Activated CD8-positive, alpha-beta memory T cell treated with anti-CD3 and anti-CD28 coated beads, Interleukin-2, amount 50 U/mL, for 4 hours (primary cell): ENCODE results near the gene MRPS27.

Experiments used
- DNase-seq: peaks from one replicate; pipeline ENCODE4 v3.0.0-alpha.2; 2020

MRPS27 gene

GRCh38 chr5:72290356-72291133 lies 29.5 kb downstream of the MRPS27 start:
- no peak for DNase-seq

- no peak for DNase-seq
Observed at GRCh38 chr5:72288924-72289323, 31.1 kb downstream of the MRPS27 start.

- no peak for DNase-seq
Observed at GRCh38 chr5:72286798-72287197, 33.2 kb downstream of the MRPS27 start.

- no peak for DNase-seq
Observed at GRCh38 chr5:72285424-72285821, 34.6 kb downstream of the MRPS27 start.

GRCh38 chr5:72284559-72285423 lies 35.2 kb downstream of the MRPS27 start:
- no peak for DNase-seq

GRCh38 chr5:72283358-72283757 lies 36.7 kb downstream of the MRPS27 start:
- no peak for DNase-seq

GRCh38 chr5:72282878-72283277 lies 37.2 kb downstream of the MRPS27 start:
- no peak for DNase-seq

- no peak for DNase-seq
Observed at GRCh38 chr5:72281764-72282499, 38.1 kb downstream of the MRPS27 start.

GRCh38 chr5:72281430-72281763 lies 38.6 kb downstream of the MRPS27 start:
- no peak for DNase-seq

- DNase-seq, result no peak
Observed at GRCh38 chr5:72280581-72281069, 39.4 kb downstream of the MRPS27 start.

GRCh38 chr5:72276219-72276752 lies 43.8 kb downstream of the MRPS27 start:
- no peak for DNase-seq

GRCh38 chr5:72273547-72273946 lies 46.5 kb downstream of the MRPS27 start:
- DNase-seq, result no peak

- no peak for DNase-seq
Observed at GRCh38 chr5:72272398-72272797, 47.6 kb downstream of the MRPS27 start.

GRCh38 chr5:72271702-72272101 lies 48.3 kb downstream of the MRPS27 start:
- DNase-seq, result no peak

GRCh38 chr5:72270037-72270436 lies 50.0 kb downstream of the MRPS27 start:
- no peak for DNase-seq

GRCh38 chr5:72269411-72269780 lies 50.6 kb downstream of the MRPS27 start:
- no peak for DNase-seq

- peak; percentile 47 for DNase-seq
Observed at GRCh38 chr5:72268753-72269410, 51.2 kb downstream of the MRPS27 start.

- DNase-seq, result no peak
Observed at GRCh38 chr5:72268260-72268659, 51.8 kb downstream of the MRPS27 start.

- DNase-seq, result no peak
Observed at GRCh38 chr5:72267685-72268084, 52.4 kb downstream of the MRPS27 start.

GRCh38 chr5:72266862-72267261 lies 53.2 kb downstream of the MRPS27 start:
- DNase-seq, result no peak

- no peak for DNase-seq
Observed at GRCh38 chr5:72265032-72265877, 54.8 kb downstream of the MRPS27 start.

GRCh38 chr5:72256536-72256935 lies 63.5 kb downstream of the MRPS27 start:
- no peak for DNase-seq
